ENCODE data around the gene JUND.
A peak's percentile ranks its signal among the peaks of the same experiment; 100 is the strongest.
"Not testable (repeated sequence)": the region's sequence is repeated elsewhere in the genome, so short reads cannot be mapped to it uniquely, and the experiment has no call there.

Gene JUND

DNA sequence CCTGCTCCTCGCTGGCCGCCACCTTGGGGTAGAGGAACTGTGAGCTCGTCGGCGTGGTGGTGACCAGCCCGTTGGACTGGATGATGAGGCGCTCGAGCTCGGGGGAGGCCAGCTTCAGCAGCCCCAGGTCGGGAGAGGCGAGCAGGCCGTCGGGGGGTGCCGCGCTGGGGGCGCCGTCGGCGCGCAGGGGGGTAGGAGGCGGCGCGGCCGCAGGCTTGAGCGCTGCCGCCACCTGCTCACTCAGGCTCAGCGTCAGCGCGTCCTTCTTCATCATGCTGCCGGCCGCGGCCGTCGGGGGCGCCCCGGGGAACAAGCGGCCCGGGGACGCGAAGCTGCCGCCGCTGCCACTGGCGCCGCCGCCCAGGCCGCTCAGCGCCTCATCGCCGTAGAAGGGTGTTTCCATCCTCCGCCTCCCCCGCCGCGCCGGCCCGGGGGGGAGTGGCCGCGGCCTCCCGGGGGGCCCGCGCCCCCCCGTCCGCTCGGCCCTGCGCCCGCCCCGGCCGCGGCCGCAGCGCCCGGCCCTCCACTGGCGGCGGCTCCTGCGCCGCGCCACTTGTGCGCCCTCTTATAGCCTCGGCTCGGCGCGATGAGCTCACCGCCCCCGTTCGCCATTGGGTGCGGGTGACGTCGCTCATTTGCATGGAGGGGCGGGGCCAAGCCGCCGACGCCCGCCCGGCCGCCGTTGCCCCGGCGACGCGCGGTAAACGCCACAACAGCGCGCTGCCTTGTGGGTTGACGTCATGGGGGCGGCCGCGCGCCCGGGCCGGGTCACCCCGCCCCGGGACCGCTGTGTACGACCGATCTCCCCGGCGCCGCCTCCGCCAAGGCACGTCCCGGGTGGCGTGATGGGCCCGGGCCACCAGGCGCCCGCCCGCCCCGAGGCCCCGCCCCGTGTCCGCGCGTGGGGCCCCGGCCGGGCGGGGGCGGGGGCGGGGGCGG lies at the start of gene JUND:
JUND (minus strand) TSS at position 541 of the 939 bp plus-strand sequence; CDS start at position 403, 138 bp downstream.
- peak; percentile 100 for DNase-seq (ENCODE audit: low spot score)
- TF ChIP-seq, protein P1, sequence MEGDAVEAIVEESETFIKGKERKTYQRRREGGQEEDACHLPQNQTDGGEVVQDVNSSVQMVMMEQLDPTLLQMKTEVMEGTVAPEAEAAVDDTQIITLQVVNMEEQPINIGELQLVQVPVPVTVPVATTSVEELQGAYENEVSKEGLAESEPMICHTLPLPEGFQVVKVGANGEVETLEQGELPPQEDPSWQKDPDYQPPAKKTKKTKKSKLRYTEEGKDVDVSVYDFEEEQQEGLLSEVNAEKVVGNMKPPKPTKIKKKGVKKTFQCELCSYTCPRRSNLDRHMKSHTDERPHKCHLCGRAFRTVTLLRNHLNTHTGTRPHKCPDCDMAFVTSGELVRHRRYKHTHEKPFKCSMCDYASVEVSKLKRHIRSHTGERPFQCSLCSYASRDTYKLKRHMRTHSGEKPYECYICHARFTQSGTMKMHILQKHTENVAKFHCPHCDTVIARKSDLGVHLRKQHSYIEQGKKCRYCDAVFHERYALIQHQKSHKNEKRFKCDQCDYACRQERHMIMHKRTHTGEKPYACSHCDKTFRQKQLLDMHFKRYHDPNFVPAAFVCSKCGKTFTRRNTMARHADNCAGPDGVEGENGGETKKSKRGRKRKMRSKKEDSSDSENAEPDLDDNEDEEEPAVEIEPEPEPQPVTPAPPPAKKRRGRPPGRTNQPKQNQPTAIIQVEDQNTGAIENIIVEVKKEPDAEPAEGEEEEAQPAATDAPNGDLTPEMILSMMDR (IDR thresholded peaks at IDR 0.05; ENCODE audit: extremely low read depth, missing control alignments): no peak

DNA sequence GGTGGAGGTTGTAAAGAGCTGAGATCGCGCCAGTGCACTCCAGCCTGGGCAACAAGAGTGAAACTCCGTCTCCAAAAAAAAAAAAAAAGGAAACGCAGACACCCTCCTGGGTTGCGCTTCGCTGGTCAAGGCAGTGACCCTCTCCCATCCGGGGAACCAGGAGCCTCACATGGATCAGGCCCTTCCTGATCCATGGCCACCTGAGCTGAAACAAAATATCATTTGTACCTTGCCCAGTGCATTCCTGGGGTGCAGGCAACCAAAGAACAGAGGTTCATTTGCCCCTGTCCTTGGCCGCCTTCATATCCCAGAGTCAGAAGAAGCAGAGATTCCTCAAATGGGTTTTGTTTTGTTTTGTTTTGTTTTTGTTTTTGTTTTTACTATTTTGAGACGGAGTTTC lies 49.4 kb upstream of the JUND start:
- TF ChIP-seq, protein P1 (IDR thresholded peaks at IDR 0.05; ENCODE audit: extremely low read depth, missing control alignments): no peak
- DNase-seq (ENCODE audit: low spot score): no peak

DNA sequence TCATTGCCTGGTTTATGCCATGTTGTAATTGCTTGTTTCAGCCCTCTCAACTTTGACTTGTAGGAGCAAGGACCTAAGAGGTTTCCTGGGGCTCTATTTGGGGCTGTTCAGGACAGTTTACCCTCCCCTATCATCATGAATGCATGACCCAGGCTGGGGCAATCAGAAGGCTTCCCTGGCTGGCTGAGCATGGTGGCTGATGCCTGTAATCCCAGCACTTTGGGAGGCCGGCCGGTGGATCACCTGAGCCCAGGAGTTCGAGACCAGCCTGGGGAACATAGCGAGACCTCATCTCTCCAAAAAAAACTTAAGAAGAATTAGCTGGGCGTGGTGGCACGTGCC lies 47.6 kb upstream of the JUND start:
- TF ChIP-seq, protein P1 (IDR thresholded peaks at IDR 0.05; ENCODE audit: extremely low read depth, missing control alignments): no peak

DNA sequence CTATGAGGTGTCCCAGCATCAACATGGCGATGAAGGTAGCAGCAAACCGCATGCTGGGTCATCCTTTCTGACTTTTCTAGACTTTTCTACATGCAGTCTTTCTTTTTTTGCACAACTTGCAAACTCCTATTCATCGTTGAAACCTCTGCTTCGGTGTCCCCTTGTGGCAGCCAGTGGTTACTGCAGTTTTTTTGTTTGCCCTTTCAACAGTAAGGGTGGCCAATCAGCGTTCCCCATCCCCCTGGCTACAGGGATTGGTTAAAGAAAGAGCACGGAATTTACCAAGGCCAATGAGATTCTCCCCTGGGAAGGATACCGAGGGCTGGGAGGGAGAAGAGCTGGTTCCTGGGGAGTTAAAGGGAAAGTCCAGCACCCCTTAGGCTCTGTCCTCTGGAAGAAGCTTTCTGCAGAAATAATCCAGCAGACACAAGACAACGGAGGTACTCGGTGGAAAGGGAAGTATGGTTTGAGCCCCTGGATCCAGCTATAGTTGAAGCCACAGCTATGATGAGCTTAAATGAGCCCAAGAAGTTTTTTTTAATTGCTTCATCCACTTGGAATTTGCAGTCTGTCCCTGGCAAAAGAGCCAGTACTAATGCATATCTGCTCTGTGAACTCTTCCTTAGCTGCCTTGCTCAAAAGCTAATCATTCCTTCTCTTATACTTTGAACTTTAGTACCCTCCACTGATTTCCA lies 47.1 kb upstream of the JUND start:
- TF ChIP-seq, protein P1 (IDR thresholded peaks at IDR 0.05; ENCODE audit: extremely low read depth, missing control alignments): peak; percentile 90
- peak; percentile 94 for DNase-seq (ENCODE audit: low spot score)

More for the DNA sequence above, 47.6 kb upstream of the JUND start:
- no peak for DNase-seq (ENCODE audit: low spot score)

DNA sequence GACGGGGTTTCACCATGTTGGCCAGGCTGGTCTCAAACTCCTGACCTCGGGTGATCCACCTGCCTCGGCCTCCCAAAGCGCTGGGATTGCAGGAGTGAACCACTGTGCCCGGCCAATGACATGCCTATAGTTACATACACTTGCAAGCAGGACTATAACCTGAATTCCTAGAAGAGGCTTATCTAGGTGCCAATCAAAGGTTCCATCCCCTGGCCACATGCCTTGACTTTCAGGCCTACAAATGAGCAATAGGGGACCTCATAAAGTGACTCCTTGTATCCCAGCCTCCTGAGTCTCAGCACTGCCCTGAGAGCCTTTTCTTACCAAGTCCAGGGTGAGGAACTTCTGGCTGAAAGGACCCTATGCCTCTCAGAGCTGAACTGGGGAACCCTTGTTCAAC lies 45.4 kb upstream of the JUND start:
- TF ChIP-seq, protein P1 (IDR thresholded peaks at IDR 0.05; ENCODE audit: extremely low read depth, missing control alignments): no peak
- no peak for DNase-seq (ENCODE audit: low spot score)

DNA sequence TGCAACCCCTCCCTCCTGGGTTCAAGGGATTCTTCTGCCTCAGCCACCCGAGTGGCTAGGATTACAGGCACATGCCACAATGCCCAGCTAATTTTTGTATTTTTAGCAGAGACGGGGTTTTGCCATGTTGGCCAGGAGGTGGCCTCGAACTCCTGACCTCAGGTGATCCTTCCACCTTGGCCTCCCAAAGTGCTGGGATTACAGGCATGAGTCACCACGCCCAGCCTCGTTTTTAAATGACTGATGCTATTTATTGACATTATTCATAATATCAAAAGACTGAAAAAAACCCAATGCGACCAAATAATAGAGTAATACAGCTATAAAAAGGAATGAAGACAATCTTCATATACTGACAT lies 42.9 kb upstream of the JUND start:
- not testable (repeated sequence) for DNase-seq (ENCODE audit: low spot score)

DNA sequence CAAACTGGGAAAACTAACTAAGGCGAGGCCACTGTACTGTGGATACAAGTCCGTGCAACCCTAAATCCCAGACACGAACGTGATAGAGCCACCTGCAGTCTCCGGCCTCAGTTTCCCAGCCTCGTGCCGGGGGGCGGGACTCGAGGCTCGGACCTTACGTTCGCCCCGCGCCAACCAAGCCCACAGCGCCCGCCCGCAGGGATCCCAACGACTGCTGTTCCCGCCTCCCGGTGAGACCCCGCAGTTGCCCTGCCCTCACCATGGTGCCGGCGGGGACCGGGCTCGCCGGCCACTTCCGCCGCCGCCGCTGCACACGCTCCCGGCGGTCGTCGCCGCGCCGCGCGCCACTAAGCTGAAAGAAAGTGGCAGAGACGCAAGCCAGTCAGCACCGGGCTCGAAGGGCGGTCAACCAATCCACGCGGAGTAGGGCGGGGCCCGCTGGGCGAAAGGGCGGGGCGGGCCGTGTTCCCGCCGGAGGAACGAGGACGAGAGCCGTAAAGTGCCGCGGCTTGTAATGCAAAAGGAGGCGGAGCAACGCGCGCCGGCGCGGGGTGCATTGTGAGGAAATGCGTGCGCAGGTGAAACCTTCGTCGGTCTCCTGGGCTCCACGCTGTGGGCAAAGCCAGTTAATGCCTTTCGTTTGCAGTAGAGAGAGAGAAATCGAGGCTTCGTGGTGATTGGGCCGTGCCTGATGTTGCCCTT lies 41.5 kb upstream of the JUND start, which contains the start of gene LSM4:
LSM4 (minus strand) TSS at position 318 of the 702 bp plus-strand sequence; CDS start at position 262, 56 bp downstream.
- TF ChIP-seq, protein P1 (IDR thresholded peaks at IDR 0.05; ENCODE audit: extremely low read depth, missing control alignments): peak; percentile 34
- DNase-seq (ENCODE audit: low spot score): peak; percentile 98
